HCT116 (cell line): ENCODE results near the gene UBA7.

Experiments used
- CEBPB ChIP-seq: IDR thresholded peaks from 2 replicates; pipeline ENCODE4 v1.6.1; 2012; ENCODE audit warnings: low read depth
- ELF1 ChIP-seq: IDR thresholded peaks from 2 replicates; pipeline ENCODE4 v1.6.1; 2012; ENCODE audit warnings: low read depth, borderline replicate concordance
- POLR2AphosphoS5 ChIP-seq: IDR thresholded peaks from 2 replicates; pipeline ENCODE4 v1.6.1; 2011; ENCODE audit warnings: mild to moderate bottlenecking, low read depth, low read length, moderate library complexity
- SRF ChIP-seq: IDR thresholded peaks from 2 replicates; pipeline ENCODE4 v1.6.1; 2012; ENCODE audit warnings: low read depth

- TF ChIP-seq POLR2AphosphoS5 (no peak), ELF1 (no peak), SRF (no peak), CEBPB (no peak)
Measured at GRCh38 chr3:49787536-49787935, 26.2 kb downstream of the UBA7 start.
